ENCODE measurements around the gene MED26.
"Not testable (repeated sequence)": the region's sequence is repeated elsewhere in the genome, so short reads cannot be mapped to it uniquely, and the experiment has no call there.

MED26 gene

GRCh38 chr19:16571822-16572331 is 56.1 kb downstream of the MED26 start:
- no peak for DNase-seq

- DNase-seq = peak; percentile 53 to 61
Observed at GRCh38 chr19:16571283-16571682, 56.7 kb downstream of the MED26 start.

GRCh38 chr19:16569609-16570320 is 58.2 kb downstream of the MED26 start:
- DNase-seq = no peak

GRCh38 chr19:16566702-16567101 is 61.3 kb downstream of the MED26 start:
- no peak for DNase-seq

GRCh38 chr19:16566161-16566560 is 61.8 kb downstream of the MED26 start:
- no peak for DNase-seq

GRCh38 chr19:16564842-16565241 is 63.2 kb downstream of the MED26 start:
- no peak for DNase-seq

- DNase-seq = no peak
Observed at GRCh38 chr19:16562608-16563025, 65.4 kb downstream of the MED26 start.

- DNase-seq = no peak
Observed at GRCh38 chr19:16561382-16561781, 66.6 kb downstream of the MED26 start.

- no peak for DNase-seq
Observed at GRCh38 chr19:16559780-16560276, 68.2 kb downstream of the MED26 start.

GRCh38 chr19:16554776-16555175 is 73.2 kb downstream of the MED26 start:
- no peak for DNase-seq

- not testable (repeated sequence) for DNase-seq
Observed at GRCh38 chr19:16551902-16552301, 76.1 kb downstream of the MED26 start.

GRCh38 chr19:16548956-16549355 is 79.0 kb downstream of the MED26 start:
- DNase-seq = no peak

GRCh38 chr19:16544473-16545231 is 83.4 kb downstream of the MED26 start:
- no peak for DNase-seq

- DNase-seq = not testable (repeated sequence)
Observed at GRCh38 chr19:16543734-16544133, 84.3 kb downstream of the MED26 start.

GRCh38 chr19:16542910-16543472 is 85.0 kb downstream of the MED26 start:
- peak; percentile 9 to 21 for DNase-seq

- peak; percentile 95 to 97 for DNase-seq
Observed at GRCh38 chr19:16542045-16542909, 85.7 kb downstream of the MED26 start, which contains the start of gene CHERP. Gene CHERP, minus strand, starts transcription at chr19:16542437. Its CDS starts 59 bp downstream, at chr19:16542378.

GRCh38 chr19:16541526-16542044 is 86.4 kb downstream of the MED26 start:
- DNase-seq = peak; percentile 3 to 14

GRCh38 chr19:16540948-16541347 is 87.1 kb downstream of the MED26 start:
- no peak for DNase-seq

- no peak for DNase-seq
Observed at GRCh38 chr19:16537111-16537510, 90.9 kb downstream of the MED26 start.

GRCh38 chr19:16536130-16536529 is 91.9 kb downstream of the MED26 start:
- no peak for DNase-seq

- DNase-seq = no peak
Observed at GRCh38 chr19:16535381-16535780, 92.6 kb downstream of the MED26 start.

All from inflammatory macrophage (primary cell).